ENCODE data around the gene CR1L.

- TF ChIP-seq POLR2A (IDR thresholded peaks at IDR 0.05; ENCODE audit: low read depth, low read length), result no peak
- no peak for TF ChIP-seq PAX5 (IDR thresholded peaks at IDR 0.05; ENCODE audit: insufficient read depth, low read length, severe bottlenecking)
These were observed 51.0 kb downstream of the CR1L start for GRCh38 chr1:207695891-207696290.

Measured in GM12891 (cell line).